ENCODE results near the gene JMJD7. TPM values are rescaled to one million over a fixed set of nuclear protein-coding genes. Genes with fewer than 3 reads are reported as not detected.

Gene JMJD7
- total RNA-seq, 6 experiments from 2014 or later, result 6.0 to 8.6 (median 7.3) TPM

- Histone ChIP-seq H3K9me3 (no peaks in the 10 kb centered on the region), H3K36me3 (no peaks in the 10 kb centered on the region), H3K4me3 (no peak overlapping the region), H3K27ac (no peak overlapping the region), H3K4me1 (no peaks in the 10 kb centered on the region), H3K27me3 (no peaks in the 10 kb centered on the region)
- ATAC-seq (no peak), DNase-seq (no peak)
- intact Hi-C loops (cut with DNase I), result no loop called here
- TF ChIP-seq POLR2A (IDR thresholded peaks at IDR 0.05), result no peak
- TF ChIP-seq, protein P1, sequence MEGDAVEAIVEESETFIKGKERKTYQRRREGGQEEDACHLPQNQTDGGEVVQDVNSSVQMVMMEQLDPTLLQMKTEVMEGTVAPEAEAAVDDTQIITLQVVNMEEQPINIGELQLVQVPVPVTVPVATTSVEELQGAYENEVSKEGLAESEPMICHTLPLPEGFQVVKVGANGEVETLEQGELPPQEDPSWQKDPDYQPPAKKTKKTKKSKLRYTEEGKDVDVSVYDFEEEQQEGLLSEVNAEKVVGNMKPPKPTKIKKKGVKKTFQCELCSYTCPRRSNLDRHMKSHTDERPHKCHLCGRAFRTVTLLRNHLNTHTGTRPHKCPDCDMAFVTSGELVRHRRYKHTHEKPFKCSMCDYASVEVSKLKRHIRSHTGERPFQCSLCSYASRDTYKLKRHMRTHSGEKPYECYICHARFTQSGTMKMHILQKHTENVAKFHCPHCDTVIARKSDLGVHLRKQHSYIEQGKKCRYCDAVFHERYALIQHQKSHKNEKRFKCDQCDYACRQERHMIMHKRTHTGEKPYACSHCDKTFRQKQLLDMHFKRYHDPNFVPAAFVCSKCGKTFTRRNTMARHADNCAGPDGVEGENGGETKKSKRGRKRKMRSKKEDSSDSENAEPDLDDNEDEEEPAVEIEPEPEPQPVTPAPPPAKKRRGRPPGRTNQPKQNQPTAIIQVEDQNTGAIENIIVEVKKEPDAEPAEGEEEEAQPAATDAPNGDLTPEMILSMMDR (IDR thresholded peaks at IDR 0.05), result no peak
- no CpG with 5 or more reads among the region's 9 CpGs for WGBS (ENCODE audit: insufficient coverage, low coverage, low lambda C conversion rate, missing lambda C conversion rate)
These were observed 26.6 kb downstream of the JMJD7 start for GRCh38 chr15:41854443-41854842.

DNA sequence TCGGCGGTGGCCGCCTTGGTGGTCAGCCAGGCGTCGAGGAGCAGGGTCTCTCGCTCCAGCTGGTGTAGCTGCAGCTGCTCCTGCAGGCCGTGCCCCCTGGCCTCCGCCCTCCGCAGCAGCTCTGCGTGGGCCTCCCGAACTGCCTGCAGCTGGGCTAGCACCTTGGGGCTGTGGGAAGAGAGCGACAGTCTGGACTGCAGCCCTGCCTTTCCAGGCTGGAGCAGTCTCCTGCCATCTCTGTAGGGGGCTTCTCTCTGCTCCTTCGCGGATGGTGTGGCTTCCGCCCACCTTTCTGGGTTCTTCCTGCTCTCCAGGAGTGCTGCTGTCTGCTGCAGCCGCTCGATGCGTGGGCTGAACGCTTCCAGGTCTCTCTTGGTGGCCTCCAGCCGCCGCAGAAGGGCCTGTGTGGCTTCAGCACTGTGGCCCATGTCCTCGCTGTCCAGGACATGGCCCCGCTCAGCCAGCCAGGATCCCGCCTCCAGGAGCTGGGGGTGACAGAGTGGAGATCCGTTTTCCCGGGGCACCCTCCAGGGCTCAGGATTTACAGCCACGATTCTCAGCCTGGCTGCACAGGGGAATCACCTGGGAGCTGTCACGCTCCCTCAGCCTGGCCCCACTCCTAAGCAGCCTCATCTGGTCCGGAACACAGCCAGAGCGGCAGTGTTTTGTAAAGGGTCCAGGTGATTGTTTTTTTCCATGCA, 27.5 kb downstream of the JMJD7 start:
- intact Hi-C loops (cut with DNase I), result no loop called here
- DNase-seq, result no peak
- no peaks in the 10 kb centered on the region for H3K4me1 ChIP-seq
- WGBS (ENCODE audit: insufficient coverage, low coverage, low lambda C conversion rate, missing lambda C conversion rate), result 60% methylated on average over 3 of the region's 30 CpGs
- no peak overlapping the region for H3K27ac ChIP-seq
- TF ChIP-seq, protein P1 (IDR thresholded peaks at IDR 0.05), result no peak
- TF ChIP-seq POLR2A (IDR thresholded peaks at IDR 0.05), result no peak
- no peak overlapping the region for H3K4me3 ChIP-seq
- H3K27me3 ChIP-seq, result no peaks in the 10 kb centered on the region
- ATAC-seq, result no peak
- no peaks in the 10 kb centered on the region for H3K9me3 ChIP-seq
- no peaks in the 10 kb centered on the region for H3K36me3 ChIP-seq

GRCh38 chr15:41856262-41856661, 28.4 kb downstream of the JMJD7 start:
- TF ChIP-seq, protein P1 (IDR thresholded peaks at IDR 0.05), result no peak
- no peak for TF ChIP-seq POLR2A (IDR thresholded peaks at IDR 0.05)
- no peaks in the 10 kb centered on the region for H3K9me3 ChIP-seq
- H3K27ac ChIP-seq, result no peak overlapping the region
- DNase-seq (no peak), ATAC-seq (no peak)
- WGBS (ENCODE audit: insufficient coverage, low coverage, low lambda C conversion rate, missing lambda C conversion rate), result no CpG with 5 or more reads among the region's 17 CpGs
- no peaks in the 10 kb centered on the region for H3K36me3 ChIP-seq
- no peaks in the 10 kb centered on the region for H3K27me3 ChIP-seq
- intact Hi-C loops (cut with DNase I), result no loop called here
- no peaks in the 10 kb centered on the region for H3K4me1 ChIP-seq
- no peak overlapping the region for H3K4me3 ChIP-seq

- Histone ChIP-seq H3K36me3 (no peaks in the 10 kb centered on the region), H3K27ac (no peak overlapping the region), H3K9me3 (no peaks in the 10 kb centered on the region), H3K4me3 (no peak overlapping the region), H3K27me3 (no peaks in the 10 kb centered on the region), H3K4me1 (no peaks in the 10 kb centered on the region)
- 60% methylated on average over 1 of the region's 12 CpGs for WGBS (ENCODE audit: insufficient coverage, low coverage, low lambda C conversion rate, missing lambda C conversion rate)
- no peak for TF ChIP-seq POLR2A (IDR thresholded peaks at IDR 0.05)
- TF ChIP-seq, protein P1 (IDR thresholded peaks at IDR 0.05), result no peak
- ATAC-seq (no peak), DNase-seq (no peak)
- intact Hi-C loops (cut with DNase I), result no loop called here
These were observed 28.8 kb downstream of the JMJD7 start for GRCh38 chr15:41856716-41857115.
